Dedifferentiated amniotic fluid mesenchymal stem cell (primary cell): ENCODE measurements around the gene RETREG3.
A peak's percentile ranks its signal among the peaks of the same experiment; 100 is the strongest.
"Not testable (repeated sequence)": the region's sequence is repeated elsewhere in the genome, so short reads cannot be mapped to it uniquely, and the experiment has no call there.

Experiments used
- DNase-seq: peaks from one replicate; pipeline ENCODE4 v3.0.0-alpha.2; 2016; ENCODE audit errors: extremely low spot score

RETREG3 gene

DNA sequence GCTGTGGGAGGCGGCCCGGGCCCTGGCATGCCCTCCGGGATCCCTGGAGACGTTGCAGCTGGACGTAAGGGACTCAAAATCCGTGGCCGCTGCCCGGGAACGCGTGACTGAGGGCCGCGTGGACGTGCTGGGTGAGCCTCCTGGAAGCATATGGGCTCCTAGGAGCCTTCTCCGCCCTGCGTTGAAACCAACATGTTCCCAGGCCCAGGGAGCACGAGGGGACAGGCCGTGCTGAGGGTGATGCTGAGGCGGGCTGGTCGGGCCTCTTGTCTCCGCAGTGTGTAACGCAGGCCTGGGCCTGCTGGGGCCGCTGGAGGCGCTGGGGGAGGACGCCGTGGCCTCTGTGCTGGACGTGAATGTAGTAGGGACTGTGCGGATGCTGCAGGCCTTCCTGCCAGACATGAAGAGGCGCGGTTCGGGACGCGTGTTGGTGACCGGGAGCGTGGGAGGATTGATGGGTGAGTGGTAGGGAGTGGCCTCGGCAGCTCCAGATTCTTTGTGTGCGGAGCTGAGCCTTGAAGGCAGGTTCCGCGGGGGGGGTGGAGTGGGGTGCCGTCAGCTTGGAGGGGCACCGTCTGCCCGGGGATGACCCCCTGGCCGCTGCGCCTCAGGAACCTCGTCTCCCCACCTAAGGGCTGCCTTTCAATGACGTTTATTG is 55.9 kb downstream of the RETREG3 start:
- no peak for DNase-seq

DNA sequence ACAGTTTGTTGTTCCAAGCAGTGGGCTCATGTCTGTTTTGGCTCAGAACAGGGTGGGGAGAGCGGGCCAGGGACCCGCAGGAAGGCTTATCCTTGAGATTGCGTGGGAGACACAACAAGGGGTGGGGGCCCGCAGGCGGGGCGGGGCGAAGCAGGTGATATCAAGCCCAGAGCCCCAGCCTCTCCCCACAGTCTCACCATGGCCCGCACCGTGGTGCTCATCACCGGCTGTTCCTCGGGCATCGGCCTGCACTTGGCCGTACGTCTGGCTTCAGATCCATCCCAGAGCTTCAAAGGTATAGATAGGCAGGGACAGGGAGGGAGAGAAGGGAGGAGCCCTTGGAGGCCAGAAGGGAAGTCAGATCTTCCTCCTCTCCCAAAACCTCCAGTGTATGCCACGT is 56.4 kb downstream of the RETREG3 start, which contains the start of gene HSD17B1:
HSD17B1 (plus strand) TSS at position 188 of the 400 bp plus-strand sequence; CDS start at position 199, 11 bp downstream.
- not testable (repeated sequence) for DNase-seq

DNA sequence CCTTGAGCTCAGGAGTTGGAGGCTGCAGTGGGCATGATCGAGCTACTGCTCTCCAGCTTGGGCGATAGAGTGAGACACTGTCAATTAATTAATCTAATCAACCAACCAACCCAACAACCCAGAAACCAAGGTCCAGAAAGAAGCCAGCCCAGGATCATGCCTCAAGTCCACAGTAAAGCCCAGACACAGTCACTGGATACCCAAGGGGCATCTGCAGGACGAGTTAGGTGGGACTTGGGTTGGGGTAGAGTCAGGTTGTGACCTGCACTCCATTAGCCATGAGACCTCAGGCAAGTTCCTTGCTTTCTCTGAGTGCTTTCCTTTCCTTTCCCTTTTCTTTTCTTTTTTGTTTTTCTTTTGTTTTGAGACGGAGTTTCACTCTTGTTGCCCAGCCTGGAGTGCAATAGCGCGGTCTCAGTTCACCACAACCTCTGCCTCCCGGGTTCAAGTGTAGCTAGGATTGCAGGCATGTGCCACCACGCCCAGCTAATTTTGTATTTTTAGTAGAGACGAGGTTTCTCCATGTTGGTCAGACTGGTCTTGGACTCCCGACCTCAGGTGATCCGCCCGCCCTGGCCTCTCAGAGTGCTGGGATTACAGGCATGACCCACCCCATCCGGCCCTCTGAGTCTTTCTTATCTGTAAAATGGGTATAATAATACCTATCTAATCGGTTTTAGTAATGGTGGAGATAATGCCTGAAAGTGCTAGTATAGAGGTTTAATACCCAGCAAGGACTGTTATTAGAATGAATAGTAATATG is 60.0 kb downstream of the RETREG3 start:
- DNase-seq, result no peak

DNA sequence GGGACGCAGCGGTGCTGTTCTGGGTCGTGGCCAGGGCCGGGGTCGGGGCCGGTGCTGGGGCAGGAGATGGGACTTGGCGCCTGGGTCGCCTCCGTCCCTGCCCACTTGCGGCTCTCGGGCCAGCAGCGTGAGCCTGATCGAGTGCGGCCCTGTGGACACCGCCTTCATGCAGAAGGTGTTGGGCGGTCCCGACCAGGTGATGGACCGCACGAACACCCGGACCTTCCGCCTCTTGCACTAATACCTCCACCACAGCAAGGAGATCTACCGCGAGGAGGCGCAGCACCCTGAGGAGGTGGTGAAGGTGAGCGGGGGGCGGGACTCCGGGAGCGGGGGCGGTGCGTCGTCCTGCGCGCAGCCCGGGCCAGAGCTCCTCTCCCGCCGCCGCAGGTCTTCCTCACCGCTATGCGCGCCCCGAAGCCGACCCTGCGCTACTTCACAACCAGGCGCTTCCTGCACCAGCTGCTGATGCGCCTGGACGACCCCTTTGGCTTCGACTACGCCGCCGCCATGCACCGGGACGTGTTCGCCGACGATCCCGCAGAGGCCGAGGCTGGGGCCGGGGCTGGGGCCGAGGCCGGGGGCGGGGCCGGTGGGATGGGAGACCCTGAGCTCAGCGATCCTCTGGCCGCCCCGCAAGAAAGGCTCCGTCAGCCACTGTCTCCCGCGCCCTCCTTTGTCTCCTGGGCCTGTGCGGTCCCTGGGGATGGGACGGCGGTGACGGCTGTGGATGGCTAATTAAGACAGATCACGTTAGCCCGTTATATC is 60.9 kb downstream of the RETREG3 start:
- DNase-seq, result no peak

DNA sequence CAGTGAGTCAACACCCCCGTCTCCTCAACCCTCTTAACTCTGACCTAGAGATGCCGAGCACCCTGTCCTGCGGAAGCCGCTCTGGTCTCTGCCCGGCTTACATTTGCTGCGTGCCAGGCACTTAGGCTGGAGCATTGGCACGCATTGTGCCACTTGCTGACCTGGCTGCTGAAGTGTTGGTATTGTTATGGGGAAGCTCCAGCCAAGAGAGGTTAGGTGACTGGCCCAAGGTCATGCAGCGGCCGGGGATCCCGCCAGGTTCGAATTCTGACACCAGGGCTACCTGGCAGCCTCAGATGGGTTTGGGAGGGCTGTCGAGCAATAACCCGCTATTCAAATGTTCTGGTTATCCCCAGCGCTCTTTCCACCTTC is 61.5 kb downstream of the RETREG3 start:
- DNase-seq, result no peak

DNA sequence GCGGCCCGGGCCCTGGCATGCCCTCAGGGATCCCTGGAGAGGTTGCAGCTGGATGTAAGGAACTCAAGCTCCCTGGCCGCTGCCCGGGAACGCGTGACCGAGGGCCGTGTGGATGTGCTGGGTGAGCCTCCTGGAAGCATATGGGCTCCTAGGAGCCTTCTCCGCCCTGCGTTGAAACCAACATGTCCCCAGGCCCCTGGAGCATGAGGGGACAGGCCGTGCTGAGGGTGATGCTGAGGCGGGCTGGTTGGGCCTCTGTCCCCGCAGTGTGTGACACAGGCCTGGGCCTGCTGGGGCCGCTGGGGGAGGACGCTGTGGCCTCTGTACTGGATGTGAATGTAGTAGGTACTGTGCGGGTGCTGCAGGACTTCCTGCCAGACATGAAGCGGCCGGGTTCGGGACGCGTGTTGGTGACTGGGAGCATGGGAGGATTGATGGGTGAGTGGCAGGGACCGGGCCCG is 62.1 kb downstream of the RETREG3 start:
- no peak for DNase-seq

DNA sequence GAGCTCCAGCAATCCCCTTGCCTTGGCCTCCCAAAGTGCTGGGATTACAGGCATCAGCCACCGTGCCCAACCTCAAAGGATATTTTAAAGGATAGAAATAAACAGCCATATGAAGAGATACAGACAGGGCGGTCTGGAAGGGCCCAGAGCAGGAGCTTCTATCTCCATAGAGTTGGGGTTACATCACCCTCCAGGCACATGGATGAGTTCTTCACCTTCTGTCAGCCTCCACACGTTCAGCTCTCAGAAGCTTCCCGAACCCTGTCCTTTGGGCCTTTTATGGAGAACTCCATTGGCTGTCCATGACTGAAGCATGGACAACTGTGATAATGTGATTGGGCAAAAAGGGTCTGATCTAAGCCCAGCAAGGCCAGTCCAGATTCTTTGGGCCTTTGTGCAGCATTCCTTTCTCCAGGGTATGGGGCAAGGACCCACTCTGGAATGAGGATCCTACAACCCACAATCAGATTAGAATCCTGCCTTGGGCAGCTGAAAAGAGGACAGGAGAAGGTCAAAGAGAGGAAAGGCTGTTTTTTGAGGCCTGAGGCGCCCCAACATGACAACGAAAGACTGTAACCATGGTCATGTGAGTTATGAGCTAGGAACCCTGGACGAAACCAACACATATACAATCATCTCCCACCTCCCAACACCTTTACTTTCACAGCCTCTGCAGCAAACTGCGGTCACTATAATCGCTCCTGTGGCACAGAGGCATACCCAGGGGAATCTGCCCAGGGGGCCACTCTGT is 63.2 kb downstream of the RETREG3 start:
- not testable (repeated sequence) for DNase-seq

DNA sequence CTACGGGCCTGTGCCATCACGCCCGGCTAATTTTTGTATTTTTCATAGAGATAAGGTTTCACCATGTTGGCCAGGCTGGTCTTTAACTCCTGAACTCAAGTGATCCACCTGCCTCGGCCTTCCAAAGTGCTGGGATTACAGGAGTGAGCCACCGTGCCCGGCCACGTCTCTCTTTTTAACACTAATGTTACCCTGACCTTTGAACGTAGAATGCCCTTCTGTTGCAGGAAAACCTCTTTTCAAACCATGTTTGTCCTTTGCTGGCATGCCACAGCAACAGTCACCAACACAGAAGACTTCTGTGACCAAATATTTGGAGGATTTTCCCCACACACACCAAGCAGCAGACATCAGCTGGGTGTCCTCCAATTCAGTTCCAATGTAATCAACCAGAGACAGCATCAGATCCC is 64.3 kb downstream of the RETREG3 start:
- no peak for DNase-seq

DNA sequence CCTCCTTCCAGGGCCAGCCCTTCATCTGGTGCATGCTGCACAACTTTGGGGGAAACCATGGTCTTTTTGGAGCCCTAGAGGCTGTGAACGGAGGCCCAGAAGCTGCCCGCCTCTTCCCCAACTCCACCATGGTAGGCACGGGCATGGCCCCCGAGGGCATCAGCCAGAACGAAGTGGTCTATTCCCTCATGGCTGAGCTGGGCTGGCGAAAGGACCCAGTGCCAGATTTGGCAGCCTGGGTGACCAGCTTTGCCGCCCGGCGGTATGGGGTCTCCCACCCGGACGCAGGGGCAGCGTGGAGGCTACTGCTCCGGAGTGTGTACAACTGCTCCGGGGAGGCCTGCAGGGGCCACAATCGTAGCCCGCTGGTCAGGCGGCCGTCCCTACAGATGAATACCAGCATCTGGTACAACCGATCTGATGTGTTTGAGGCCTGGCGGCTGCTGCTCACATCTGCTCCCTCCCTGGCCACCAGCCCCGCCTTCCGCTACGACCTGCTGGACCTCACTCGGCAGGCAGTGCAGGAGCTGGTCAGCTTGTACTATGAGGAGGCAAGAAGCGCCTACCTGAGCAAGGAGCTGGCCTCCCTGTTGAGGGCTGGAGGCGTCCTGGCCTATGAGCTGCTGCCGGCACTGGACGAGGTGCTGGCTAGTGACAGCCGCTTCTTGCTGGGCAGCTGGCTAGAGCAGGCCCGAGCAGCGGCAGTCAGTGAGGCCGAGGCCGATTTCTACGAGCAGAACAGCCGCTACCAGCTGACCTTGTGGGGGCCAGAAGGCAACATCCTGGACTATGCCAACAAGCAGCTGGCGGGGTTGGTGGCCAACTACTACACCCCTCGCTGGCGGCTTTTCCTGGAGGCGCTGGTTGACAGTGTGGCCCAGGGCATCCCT is 65.7 kb downstream of the RETREG3 start:
- no peak for DNase-seq

DNA sequence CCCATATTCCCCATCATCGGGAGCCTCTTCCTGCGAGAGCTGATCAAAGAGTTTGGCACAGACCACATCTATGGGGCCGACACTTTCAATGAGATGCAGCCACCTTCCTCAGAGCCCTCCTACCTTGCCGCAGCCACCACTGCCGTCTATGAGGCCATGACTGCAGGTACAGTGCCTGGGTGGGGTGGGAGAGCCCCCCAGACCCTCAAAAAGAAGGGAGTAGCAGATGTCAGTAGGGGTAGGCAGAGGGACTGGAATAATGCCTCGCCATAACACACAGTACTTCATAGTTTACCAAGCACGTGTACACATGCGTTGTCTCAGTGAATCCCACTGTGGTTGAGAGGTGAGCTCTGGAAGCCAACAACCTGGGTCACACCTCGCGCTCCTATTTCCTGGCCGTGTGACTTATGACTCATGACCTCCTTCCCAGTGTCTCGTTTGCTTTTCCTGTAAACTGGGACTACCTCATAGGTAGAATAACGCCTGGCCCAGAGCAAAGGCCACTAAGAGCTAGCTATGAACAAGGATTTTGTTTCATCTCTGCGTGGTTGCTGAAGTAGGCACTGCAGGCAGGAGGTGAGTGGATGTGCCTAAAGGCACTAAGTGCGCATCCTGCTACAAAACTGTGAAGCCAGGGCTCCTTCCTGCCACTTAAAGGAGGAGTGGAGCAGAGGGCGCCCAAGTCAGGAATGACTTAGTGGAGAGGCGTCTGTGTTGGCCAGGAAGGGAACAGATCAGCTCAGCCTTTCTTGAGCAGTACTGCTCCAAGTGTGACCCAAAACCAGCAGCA is 67.9 kb downstream of the RETREG3 start:
- DNase-seq, result no peak

DNA sequence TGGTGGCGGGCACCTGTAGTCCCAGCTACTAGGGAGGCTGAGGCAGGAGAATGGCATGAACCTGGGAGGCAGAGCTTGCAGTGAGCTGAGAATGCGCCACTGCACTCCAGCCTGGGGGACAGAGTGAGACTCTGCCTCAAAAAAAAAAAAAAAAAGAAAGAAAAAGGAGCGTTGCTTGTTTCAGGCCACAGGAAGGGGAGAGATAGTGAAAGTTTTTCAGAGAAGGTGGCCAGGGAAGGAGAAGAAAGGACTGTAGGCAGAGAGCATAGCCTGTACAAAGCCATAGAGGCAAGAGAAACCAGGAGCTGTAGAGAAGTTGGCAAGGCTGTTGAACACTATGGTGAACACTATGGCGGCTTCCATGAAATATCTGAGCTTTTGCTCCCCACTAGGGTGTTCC is 68.6 kb downstream of the RETREG3 start:
- not testable (repeated sequence) for DNase-seq

DNA sequence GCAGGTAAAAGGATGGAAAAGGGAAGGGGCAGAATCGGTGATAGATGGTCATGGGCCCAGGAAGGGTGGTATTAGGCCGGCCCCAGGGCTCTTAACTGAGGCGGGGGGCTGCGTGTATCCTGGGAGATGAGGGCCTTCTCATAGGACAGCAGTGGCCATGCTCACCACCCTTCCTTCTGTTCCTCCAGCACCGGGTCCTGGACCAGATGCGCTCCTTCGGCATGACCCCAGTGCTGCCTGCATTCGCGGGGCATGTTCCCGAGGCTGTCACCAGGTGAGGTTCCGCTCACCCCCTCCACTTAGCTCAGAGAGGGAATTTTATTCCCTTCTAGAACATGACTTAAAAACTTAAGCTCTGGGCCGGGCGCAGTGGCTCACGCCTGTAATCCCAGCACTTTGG is 70.7 kb downstream of the RETREG3 start:
- no peak for DNase-seq

DNA sequence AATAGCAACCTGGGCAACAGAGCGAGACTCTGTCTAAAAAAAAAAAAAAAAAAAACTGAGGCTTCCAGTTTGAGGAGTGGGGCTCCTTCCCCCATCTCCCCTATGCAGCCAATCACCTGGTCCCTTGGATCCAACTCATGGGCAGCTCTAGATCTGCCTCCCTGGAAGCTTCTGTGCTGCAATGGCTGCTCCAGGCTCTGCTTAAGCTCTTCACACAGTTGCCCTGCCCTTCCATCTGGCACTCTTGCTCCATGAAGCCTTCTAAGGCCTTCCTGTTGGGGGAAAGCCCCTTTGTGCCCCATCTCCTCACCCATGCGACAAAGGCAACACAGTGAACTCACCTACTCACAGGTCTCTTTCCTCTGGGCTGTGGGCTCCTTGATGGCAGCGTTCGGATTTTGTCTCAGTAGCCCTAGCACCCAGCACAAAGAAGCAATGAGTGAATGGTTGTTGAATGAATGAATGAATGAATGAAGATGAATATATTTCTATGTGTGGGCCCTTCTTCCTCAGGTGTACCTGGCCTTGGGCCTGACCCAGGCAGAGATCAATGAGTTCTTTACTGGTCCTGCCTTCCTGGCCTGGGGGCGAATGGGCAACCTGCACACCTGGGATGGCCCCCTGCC is 71.2 kb downstream of the RETREG3 start:
- DNase-seq, result no peak

DNA sequence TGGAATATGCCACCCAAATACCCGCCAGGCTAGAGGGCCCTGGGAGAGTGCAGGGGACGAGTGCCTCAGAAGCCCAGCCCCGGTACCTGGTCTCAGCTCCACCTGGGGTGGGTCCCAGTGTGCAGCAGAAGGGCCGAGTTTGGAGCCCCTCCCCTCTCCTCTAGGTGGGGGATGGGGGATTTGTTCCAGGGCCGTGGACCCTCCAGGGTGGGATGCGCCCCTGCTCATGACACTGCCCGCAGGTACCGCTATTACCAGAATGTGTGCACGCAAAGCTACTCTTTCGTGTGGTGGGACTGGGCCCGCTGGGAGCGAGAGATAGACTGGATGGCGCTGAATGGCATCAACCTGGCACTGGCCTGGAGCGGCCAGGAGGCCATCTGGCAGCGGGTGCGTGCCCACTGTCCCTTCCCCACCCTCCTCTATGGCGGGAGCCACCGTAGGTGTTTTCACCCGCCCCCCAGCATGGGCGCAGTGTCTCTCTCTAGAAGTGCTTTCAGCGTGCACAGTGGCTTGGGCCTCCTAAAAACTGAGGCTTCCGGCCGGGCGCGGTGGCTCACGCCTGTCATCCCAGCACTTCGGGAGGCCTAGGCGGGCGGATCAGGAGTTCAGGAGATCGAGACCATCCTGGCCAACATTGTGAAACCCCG is 71.9 kb downstream of the RETREG3 start:
- no peak for DNase-seq

DNA sequence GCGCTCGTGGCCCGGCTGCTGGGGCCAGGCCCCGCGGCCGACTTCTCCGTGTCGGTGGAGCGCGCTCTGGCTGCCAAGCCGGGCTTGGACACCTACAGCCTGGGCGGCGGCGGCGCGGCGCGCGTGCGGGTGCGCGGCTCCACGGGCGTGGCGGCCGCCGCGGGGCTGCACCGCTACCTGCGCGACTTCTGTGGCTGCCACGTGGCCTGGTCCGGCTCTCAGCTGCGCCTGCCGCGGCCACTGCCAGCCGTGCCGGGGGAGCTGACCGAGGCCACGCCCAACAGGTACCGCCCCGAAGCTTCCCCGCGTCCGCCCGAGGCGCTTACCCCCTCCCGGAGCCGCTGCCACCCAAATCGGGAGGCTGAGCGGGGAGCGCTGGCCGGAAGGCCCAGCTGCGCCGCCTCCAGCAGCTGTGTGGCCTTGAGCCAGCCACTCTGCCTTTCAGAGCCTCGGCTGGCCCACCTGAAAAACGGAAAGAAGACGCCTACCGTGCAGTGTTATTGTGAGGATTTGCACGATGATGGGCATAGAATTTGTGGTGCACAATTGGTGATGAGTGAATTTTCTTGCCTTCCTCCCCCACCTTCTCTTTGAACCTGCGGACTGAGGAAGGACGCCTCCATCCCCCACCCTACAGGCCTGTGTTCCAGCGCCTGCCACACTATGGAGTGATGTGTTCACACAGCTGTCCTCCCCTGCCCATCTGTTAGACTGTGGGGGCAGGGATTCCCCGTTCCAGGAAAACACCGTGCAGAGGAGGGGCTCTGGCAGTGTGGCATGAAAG is 72.6 kb downstream of the RETREG3 start:
- no peak for DNase-seq

DNA sequence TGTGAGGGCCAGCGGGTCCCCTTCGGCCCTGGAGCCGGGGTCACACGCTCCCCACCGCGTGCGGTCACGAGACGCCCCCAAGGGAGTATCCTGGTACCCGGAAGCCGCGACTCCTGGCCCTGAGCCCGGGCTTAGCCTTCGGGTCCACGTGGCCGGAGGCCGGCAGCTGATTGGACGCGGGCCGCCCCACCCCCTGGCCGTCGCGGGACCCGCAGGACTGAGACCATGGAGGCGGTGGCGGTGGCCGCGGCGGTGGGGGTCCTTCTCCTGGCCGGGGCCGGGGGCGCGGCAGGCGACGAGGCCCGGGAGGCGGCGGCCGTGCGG is 73.2 kb downstream of the RETREG3 start, which contains the start of gene NAGLU:
NAGLU (plus strand) TSS at position 194 of the 324 bp plus-strand sequence; CDS start at position 226, 32 bp downstream.
- peak; percentile 88 for DNase-seq

DNA sequence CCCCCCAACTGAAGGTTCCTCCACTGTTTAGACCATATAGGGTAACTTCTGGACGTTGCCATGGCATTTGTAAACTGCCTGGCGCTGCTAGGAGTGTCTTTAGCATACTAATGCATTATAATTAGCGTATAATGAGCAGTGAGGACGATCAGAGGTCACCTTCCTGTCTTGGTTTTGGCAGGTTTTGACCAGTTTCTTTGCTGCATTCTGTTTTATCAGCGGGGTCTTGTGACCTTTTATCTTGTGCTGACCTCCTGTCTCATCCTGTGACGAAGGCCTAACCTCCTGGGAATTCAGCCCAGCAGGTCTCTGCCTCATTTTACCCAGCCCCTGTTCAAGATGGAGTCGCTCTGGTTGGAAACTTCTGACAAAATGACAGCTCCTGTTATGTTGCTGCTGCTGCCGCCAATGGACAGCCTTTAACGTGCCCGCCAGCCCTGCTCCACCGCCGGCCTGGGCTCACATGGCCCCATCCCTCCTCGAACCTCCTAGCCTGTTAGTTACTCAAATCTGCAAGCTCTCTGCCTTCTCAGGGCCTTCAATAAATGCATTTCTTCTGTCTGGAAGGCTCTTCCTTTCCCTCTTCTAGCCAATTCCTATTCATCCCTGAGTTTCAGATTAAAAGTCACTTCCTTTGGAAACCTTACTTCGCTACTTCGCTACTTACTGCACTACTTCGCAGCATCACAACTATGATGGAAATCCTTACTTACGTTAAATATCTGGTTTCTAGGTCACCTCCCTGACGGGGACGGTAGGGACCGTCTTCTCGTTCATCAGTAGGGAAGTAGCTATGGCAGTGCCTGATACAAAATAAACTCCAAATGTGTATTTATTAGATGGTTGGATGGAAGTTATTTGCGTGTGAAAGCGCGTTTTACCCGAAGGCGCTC is 73.8 kb downstream of the RETREG3 start:
- DNase-seq, result no peak
